ENCODE results near the gene ACTG2. TPM values are rescaled to one million over a fixed set of nuclear protein-coding genes. Genes with fewer than 3 reads are reported as not detected.

Gene ACTG2
- total RNA-seq, 1 donor from 2014 or later, result not detected

DNA sequence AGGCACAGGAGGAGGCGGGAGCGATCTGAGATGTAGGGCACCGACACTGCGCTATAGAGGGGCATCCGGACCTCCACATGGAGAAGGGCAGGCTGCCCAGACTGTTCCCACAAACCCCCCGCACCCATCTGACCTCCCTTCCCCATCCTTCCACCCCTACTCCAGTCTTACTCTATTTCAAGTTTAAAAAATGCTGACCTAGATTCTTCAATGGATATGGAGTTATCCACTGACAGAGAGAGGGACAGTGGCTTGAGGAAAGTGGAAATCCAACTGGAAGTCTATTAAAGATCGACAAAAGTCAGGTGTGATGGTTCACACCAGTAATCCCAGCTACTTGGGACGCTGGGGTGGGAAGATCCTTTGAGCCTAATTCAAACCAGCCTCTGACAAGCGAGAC, 28.8 kb downstream of the ACTG2 start:
- Mint-ChIP-seq H3K27me3 (ENCODE audit: low read depth) (peaks cover 66% of the 10 kb centered on the region), H3K36me3 (ENCODE audit: low read depth) (no peaks in the 10 kb centered on the region), H3K4me1 (peaks cover 2% of the 10 kb centered on the region), H3K9me3 (peaks cover 1% of the 10 kb centered on the region), H3K27ac (ENCODE audit: unreplicated experiment) (peak overlapping the region; percentile 78), H3K4me3 (peak overlapping the region; percentile 21)
- TF ChIP-seq, protein P1, sequence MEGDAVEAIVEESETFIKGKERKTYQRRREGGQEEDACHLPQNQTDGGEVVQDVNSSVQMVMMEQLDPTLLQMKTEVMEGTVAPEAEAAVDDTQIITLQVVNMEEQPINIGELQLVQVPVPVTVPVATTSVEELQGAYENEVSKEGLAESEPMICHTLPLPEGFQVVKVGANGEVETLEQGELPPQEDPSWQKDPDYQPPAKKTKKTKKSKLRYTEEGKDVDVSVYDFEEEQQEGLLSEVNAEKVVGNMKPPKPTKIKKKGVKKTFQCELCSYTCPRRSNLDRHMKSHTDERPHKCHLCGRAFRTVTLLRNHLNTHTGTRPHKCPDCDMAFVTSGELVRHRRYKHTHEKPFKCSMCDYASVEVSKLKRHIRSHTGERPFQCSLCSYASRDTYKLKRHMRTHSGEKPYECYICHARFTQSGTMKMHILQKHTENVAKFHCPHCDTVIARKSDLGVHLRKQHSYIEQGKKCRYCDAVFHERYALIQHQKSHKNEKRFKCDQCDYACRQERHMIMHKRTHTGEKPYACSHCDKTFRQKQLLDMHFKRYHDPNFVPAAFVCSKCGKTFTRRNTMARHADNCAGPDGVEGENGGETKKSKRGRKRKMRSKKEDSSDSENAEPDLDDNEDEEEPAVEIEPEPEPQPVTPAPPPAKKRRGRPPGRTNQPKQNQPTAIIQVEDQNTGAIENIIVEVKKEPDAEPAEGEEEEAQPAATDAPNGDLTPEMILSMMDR (conservative IDR thresholded peaks at IDR 0.05), result no peak
- no peak for DNase-seq (ENCODE audit: low read depth, low spot score)

DNA sequence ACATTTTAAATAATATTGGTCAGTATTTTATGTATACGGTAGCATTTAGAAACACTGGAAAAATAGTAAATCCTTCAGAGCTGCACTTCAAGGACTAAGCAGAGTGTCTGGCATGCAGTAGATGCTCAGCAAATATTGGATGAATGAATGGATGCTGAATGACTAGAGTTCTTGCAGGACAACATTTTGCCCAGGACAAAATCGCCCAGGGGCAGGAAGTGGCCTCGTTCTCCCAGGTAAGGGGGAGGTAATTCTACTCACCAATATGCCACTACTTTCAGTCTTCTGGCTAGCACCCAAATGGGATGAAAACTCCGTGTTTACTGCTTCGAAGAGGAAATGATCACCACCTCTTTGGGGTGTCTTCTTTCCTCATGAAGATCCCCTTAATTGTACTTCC, 29.9 kb downstream of the ACTG2 start:
- DNase-seq (ENCODE audit: low read depth, low spot score), result no peak
- Mint-ChIP-seq H3K36me3 (ENCODE audit: low read depth) (no peaks in the 10 kb centered on the region), H3K9me3 (peaks cover 2% of the 10 kb centered on the region), H3K4me3 (no peak overlapping the region), H3K27ac (ENCODE audit: unreplicated experiment) (no peak overlapping the region), H3K4me1 (peaks cover 9% of the 10 kb centered on the region), H3K27me3 (ENCODE audit: low read depth) (peaks cover 66% of the 10 kb centered on the region)
- TF ChIP-seq, protein P1 (conservative IDR thresholded peaks at IDR 0.05), result no peak

DNA sequence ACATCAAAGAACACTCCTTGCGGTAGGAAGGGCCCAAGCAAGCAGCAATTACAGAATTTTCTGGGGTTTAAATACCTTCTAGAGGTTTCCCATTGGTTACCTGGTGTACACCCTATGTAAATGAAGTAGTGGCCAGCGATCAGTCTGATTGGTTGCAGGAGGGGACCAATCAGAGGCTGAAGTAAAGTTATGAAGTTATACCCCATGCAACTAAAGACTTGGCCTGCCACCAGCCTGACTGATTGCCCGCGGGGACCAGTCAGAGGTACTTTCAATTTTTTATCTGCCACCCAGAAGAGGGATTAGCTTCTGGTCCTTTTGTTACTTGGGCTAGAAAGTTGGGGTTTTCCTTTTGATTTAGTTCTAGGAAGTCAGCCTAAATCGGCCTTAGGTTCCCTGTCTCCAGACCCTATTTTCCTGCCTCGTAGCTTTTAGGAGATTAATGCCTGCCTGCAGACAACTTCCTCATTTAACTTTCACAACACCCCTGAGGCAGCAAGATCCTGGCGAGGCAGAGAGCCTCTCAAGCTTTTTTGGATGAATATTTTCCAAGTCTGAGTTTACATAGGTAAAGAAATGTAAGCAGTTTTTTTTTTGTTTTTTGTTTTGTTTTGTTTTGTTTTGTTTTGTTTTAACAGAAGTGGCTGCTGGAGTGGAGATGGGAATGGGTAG, 32.4 kb downstream of the ACTG2 start:
- no peak for DNase-seq (ENCODE audit: low read depth, low spot score)
- no peak overlapping the region for H3K27ac Mint-ChIP-seq (ENCODE audit: unreplicated experiment)
- H3K9me3 Mint-ChIP-seq, result peaks cover 2% of the 10 kb centered on the region
- H3K4me3 Mint-ChIP-seq, result peak overlapping the region; percentile 64
- TF ChIP-seq, protein P1 (conservative IDR thresholded peaks at IDR 0.05), result no peak
- H3K36me3 Mint-ChIP-seq (ENCODE audit: low read depth), result no peaks in the 10 kb centered on the region
- peaks cover 31% of the 10 kb centered on the region for H3K4me1 Mint-ChIP-seq
- peaks cover 45% of the 10 kb centered on the region for H3K27me3 Mint-ChIP-seq (ENCODE audit: low read depth)

DNA sequence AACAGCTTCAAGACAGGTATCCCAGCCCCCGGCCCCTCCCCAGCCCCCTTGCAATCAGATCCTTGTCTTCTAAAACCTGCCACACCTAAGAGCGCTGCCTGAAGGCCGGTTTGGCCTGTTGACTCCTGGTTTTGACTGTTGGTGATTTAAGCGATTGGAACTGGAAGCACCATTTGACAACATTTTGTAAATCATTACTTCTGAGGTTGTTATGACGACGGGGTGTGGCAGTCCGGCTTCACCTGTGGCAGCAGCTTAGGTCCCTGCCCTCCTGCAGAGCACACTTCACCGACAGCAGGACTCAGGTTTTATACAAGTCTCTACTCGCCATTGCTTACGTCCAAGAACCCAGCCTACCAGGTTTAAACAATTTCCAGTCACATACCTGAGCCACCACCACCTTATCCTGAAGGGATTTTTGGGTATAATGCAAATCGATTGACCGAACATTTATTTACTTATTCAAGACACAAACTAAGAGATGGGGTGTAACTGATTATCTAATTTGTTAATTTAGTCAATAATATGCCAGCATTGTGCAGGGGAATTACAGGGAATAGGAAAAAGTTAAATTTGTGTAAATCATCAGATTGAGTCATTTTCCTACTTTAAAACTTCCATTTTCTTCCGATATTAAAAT, 33.2 kb downstream of the ACTG2 start:
- Mint-ChIP-seq H3K27ac (ENCODE audit: unreplicated experiment) (peak overlapping the region; percentile 52), H3K36me3 (ENCODE audit: low read depth) (no peaks in the 10 kb centered on the region), H3K4me3 (peak overlapping the region; percentile 96), H3K4me1 (peaks cover 33% of the 10 kb centered on the region), H3K9me3 (peaks cover 2% of the 10 kb centered on the region), H3K27me3 (ENCODE audit: low read depth) (peaks cover 39% of the 10 kb centered on the region)
- no peak for DNase-seq (ENCODE audit: low read depth, low spot score)
- TF ChIP-seq, protein P1 (conservative IDR thresholded peaks at IDR 0.05), result no peak

DNA sequence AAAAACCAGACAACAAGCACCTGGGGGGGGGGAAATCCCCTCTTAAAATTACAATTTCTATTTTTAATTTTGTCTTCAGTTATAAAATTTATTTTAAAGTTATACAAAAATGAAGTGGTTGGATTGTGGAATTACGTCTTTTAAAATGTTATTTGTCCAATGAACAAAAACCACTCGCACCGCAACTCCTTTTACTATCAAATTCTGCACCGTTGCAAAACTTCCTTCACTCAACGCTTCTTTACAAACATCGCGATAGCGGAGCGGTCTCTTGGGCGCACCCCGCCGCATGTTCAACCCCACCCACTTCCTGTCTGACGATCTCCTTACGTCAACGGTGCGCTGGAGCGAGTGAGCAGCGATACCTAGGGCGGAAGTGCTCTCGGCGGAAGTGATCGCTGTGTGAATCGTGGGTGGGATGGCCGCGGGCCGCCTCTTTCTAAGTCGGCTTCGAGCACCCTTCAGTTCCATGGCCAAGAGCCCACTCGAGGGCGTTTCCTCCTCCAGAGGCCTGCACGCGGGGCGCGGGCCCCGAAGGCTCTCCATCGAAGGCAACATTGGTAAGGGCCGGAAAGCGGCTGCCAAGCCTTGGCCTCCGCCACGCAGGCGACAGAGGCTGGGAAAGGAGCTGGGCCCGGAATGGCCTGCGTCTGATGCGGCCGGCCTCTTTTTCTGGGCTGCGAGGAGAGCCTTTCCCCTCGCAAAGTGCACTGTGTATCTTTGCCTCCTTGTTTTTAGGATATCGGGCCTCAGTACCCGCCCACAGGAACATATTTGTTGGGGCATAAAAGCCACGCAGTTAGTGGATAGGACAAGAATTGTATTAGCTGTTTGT, 33.9 kb downstream of the ACTG2 start, which contains the start of gene DGUOK:
TSS of gene DGUOK (plus strand) at position 388 of the 835 bp plus-strand sequence. CDS start at position 419, 31 bp downstream.
- DNase-seq (ENCODE audit: low read depth, low spot score), result peak; percentile 87
- H3K27me3 Mint-ChIP-seq (ENCODE audit: low read depth), result peaks cover 32% of the 10 kb centered on the region
- peaks cover 40% of the 10 kb centered on the region for H3K4me1 Mint-ChIP-seq
- TF ChIP-seq, protein P1 (conservative IDR thresholded peaks at IDR 0.05), result peak; percentile 14
- no peaks in the 10 kb centered on the region for H3K36me3 Mint-ChIP-seq (ENCODE audit: low read depth)
- peak within 1 kb of the TSS; percentile 96 for H3K4me3 Mint-ChIP-seq
- H3K27ac Mint-ChIP-seq (ENCODE audit: unreplicated experiment), result peak within 1 kb of the TSS; percentile 99
- peaks cover 2% of the 10 kb centered on the region for H3K9me3 Mint-ChIP-seq

Data from neural crest cell (in vitro differentiated cells).